Measurements from ENCODE around the gene SEC24D.

Gene SEC24D

GRCh38 chr4:118821590-118822293 is 14.2 kb downstream of the SEC24D start:
- Histone ChIP-seq H3K36me3 (ENCODE audit: control insufficient read depth, low read depth, low read length) (peaks cover 28% of the 10 kb centered on the region), H3K9ac (ENCODE audit: low read length) (no peak overlapping the region), H3K27ac (ENCODE audit: low read length) (no peak overlapping the region), H3K27me3 (ENCODE audit: control insufficient read depth, insufficient read depth, low read length) (no peaks in the 10 kb centered on the region), H3K9me3 (ENCODE audit: control insufficient read depth, low read depth, low read length) (no peaks in the 10 kb centered on the region), H3K4me3 (ENCODE audit: low read length) (no peak overlapping the region), H3K4me1 (ENCODE audit: control insufficient read depth, low read depth, low read length) (peaks cover 5% of the 10 kb centered on the region)

- H3K9ac ChIP-seq (ENCODE audit: low read length) = no peak overlapping the region
- H3K4me3 ChIP-seq (ENCODE audit: low read length) = no peak overlapping the region
- no peaks in the 10 kb centered on the region for H3K4me1 ChIP-seq (ENCODE audit: control insufficient read depth, low read depth, low read length)
- H3K27ac ChIP-seq (ENCODE audit: low read length) = no peak overlapping the region
- H3K9me3 ChIP-seq (ENCODE audit: control insufficient read depth, low read depth, low read length) = no peaks in the 10 kb centered on the region
- peaks cover 41% of the 10 kb centered on the region for H3K36me3 ChIP-seq (ENCODE audit: control insufficient read depth, low read depth, low read length)
- H3K27me3 ChIP-seq (ENCODE audit: control insufficient read depth, insufficient read depth, low read length) = no peaks in the 10 kb centered on the region
Observed at GRCh38 chr4:118817178-118817930, 18.6 kb downstream of the SEC24D start.

GRCh38 chr4:118816538-118817177 is 19.3 kb downstream of the SEC24D start:
- H3K9ac ChIP-seq (ENCODE audit: low read length) = no peak overlapping the region
- H3K9me3 ChIP-seq (ENCODE audit: control insufficient read depth, low read depth, low read length) = no peaks in the 10 kb centered on the region
- H3K36me3 ChIP-seq (ENCODE audit: control insufficient read depth, low read depth, low read length) = peaks cover 44% of the 10 kb centered on the region
- no peak overlapping the region for H3K4me3 ChIP-seq (ENCODE audit: low read length)
- H3K27me3 ChIP-seq (ENCODE audit: control insufficient read depth, insufficient read depth, low read length) = no peaks in the 10 kb centered on the region
- H3K27ac ChIP-seq (ENCODE audit: low read length) = no peak overlapping the region
- no peaks in the 10 kb centered on the region for H3K4me1 ChIP-seq (ENCODE audit: control insufficient read depth, low read depth, low read length)

DNA sequence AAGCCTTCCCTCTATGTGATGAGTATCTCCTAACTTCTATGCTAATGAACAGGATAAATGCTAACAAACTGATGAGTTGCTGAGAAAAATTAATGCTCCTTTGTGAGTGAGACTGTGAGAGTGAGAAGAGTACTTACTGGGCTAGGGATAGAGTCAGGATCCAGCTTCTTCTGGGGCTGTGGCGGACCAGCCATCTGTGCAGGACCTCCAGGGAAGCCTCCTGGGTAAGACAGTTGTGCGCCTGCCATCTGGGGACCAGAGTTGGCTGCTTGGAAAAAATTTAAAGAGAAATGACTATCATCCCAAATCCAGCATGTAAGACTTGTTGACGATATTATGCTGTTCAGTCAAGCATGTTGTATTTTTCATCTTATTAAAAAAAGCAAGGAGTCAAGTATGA is 21.0 kb downstream of the SEC24D start:
- no peak overlapping the region for H3K27ac ChIP-seq (ENCODE audit: low read length)
- H3K4me3 ChIP-seq (ENCODE audit: low read length) = no peak overlapping the region
- no peaks in the 10 kb centered on the region for H3K4me1 ChIP-seq (ENCODE audit: control insufficient read depth, low read depth, low read length)
- peaks cover 61% of the 10 kb centered on the region for H3K36me3 ChIP-seq (ENCODE audit: control insufficient read depth, low read depth, low read length)
- H3K9ac ChIP-seq (ENCODE audit: low read length) = no peak overlapping the region
- no peaks in the 10 kb centered on the region for H3K9me3 ChIP-seq (ENCODE audit: control insufficient read depth, low read depth, low read length)
- H3K27me3 ChIP-seq (ENCODE audit: control insufficient read depth, insufficient read depth, low read length) = no peaks in the 10 kb centered on the region

DNA sequence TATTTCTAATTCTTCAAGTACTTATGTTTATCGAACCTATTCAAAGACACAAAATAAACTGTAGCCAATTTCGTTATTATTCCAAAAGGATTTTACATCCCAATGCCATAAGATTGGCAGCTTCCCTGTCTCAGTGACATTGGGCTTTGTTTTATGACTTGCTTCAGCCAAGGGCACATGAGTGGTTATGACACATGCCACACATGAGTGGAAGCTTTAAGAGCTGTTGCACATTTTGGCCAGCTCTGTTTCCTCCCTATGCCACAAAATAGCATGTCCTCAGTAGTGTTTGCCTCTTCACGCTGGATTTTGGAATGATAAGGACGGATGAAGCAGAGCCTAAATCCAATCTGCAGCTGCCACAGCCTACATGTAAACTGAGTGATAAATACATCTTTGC is 21.9 kb downstream of the SEC24D start:
- H3K4me1 ChIP-seq (ENCODE audit: control insufficient read depth, low read depth, low read length) = no peaks in the 10 kb centered on the region
- H3K4me3 ChIP-seq (ENCODE audit: low read length) = no peak overlapping the region
- H3K9me3 ChIP-seq (ENCODE audit: control insufficient read depth, low read depth, low read length) = no peaks in the 10 kb centered on the region
- H3K27me3 ChIP-seq (ENCODE audit: control insufficient read depth, insufficient read depth, low read length) = no peaks in the 10 kb centered on the region
- peaks cover 69% of the 10 kb centered on the region for H3K36me3 ChIP-seq (ENCODE audit: control insufficient read depth, low read depth, low read length)
- H3K9ac ChIP-seq (ENCODE audit: low read length) = no peak overlapping the region
- H3K27ac ChIP-seq (ENCODE audit: low read length) = no peak overlapping the region

DNA sequence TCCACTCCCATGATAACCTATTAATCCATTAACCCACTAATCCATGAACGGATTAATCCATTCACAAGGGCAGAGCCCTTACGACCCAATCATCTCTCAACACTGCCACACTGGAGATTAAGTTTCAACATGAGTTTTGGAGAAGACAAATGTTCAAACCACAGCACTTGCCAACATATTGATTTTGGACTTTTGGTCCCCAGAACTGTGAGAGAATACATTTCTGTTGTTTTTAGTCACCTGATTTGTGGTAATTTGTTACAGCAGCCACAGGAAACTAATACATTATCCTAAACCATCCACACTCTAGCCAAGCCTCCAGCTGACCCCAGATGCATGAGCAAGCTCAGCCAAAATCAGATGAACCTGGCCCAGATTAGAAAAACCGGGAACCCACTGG is 22.4 kb downstream of the SEC24D start:
- H3K27ac ChIP-seq (ENCODE audit: low read length) = no peak overlapping the region
- H3K9ac ChIP-seq (ENCODE audit: low read length) = no peak overlapping the region
- H3K4me1 ChIP-seq (ENCODE audit: control insufficient read depth, low read depth, low read length) = no peaks in the 10 kb centered on the region
- no peaks in the 10 kb centered on the region for H3K9me3 ChIP-seq (ENCODE audit: control insufficient read depth, low read depth, low read length)
- no peaks in the 10 kb centered on the region for H3K27me3 ChIP-seq (ENCODE audit: control insufficient read depth, insufficient read depth, low read length)
- no peak overlapping the region for H3K4me3 ChIP-seq (ENCODE audit: low read length)
- H3K36me3 ChIP-seq (ENCODE audit: control insufficient read depth, low read depth, low read length) = peaks cover 72% of the 10 kb centered on the region

DNA sequence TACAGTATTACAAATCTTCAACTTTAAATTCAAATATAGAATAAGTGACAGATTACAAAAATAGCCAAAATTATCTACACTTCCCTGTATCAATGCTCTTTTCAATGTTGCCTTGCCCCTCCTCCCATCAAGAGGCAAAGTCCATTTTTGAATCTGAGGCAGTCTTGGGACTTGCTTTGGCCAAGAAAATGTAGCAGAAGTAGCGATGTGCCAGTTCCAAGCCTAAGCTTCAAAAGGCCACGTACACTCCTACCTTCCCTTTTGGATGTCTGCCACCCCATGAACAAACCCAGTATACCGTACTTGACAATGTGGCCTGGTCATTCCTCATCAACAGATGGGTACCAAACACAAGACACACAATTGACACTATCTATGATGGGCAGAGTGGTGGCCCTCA is 24.1 kb downstream of the SEC24D start:
- Histone ChIP-seq H3K9me3 (ENCODE audit: control insufficient read depth, low read depth, low read length) (no peaks in the 10 kb centered on the region), H3K27me3 (ENCODE audit: control insufficient read depth, insufficient read depth, low read length) (no peaks in the 10 kb centered on the region), H3K27ac (ENCODE audit: low read length) (no peak overlapping the region), H3K36me3 (ENCODE audit: control insufficient read depth, low read depth, low read length) (peaks cover 89% of the 10 kb centered on the region), H3K4me3 (ENCODE audit: low read length) (no peak overlapping the region), H3K9ac (ENCODE audit: low read length) (no peak overlapping the region), H3K4me1 (ENCODE audit: control insufficient read depth, low read depth, low read length) (no peaks in the 10 kb centered on the region)

GRCh38 chr4:118810991-118811764 is 24.7 kb downstream of the SEC24D start:
- Histone ChIP-seq H3K36me3 (ENCODE audit: control insufficient read depth, low read depth, low read length) (peaks cover 88% of the 10 kb centered on the region), H3K9me3 (ENCODE audit: control insufficient read depth, low read depth, low read length) (no peaks in the 10 kb centered on the region), H3K27ac (ENCODE audit: low read length) (no peak overlapping the region), H3K4me1 (ENCODE audit: control insufficient read depth, low read depth, low read length) (no peaks in the 10 kb centered on the region), H3K4me3 (ENCODE audit: low read length) (no peak overlapping the region), H3K27me3 (ENCODE audit: control insufficient read depth, insufficient read depth, low read length) (no peaks in the 10 kb centered on the region), H3K9ac (ENCODE audit: low read length) (no peak overlapping the region)

DNA sequence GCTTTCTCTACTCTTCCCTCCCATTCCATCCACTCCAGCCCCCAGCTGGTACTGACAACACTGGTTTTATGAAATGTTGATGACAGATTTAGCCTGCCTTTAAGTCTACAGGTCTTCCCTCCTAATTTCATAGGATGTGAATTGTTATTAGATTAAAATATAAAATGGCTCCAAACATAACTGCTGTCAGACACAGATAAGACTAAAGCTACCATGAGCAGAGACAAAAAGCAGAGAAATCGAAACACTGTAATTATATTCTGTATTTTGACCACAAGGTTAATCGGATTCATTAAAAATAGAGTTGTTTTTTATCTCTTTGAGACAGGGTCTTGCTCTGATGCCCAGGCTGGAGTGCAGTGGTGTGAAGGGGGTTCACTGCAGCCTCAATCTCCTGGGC is 28.3 kb downstream of the SEC24D start:
- H3K9me3 ChIP-seq (ENCODE audit: control insufficient read depth, low read depth, low read length) = no peaks in the 10 kb centered on the region
- H3K27ac ChIP-seq (ENCODE audit: low read length) = no peak overlapping the region
- H3K9ac ChIP-seq (ENCODE audit: low read length) = no peak overlapping the region
- H3K27me3 ChIP-seq (ENCODE audit: control insufficient read depth, insufficient read depth, low read length) = no peaks in the 10 kb centered on the region
- no peak overlapping the region for H3K4me3 ChIP-seq (ENCODE audit: low read length)
- peaks cover 73% of the 10 kb centered on the region for H3K36me3 ChIP-seq (ENCODE audit: control insufficient read depth, low read depth, low read length)
- peaks cover 4% of the 10 kb centered on the region for H3K4me1 ChIP-seq (ENCODE audit: control insufficient read depth, low read depth, low read length)

DNA sequence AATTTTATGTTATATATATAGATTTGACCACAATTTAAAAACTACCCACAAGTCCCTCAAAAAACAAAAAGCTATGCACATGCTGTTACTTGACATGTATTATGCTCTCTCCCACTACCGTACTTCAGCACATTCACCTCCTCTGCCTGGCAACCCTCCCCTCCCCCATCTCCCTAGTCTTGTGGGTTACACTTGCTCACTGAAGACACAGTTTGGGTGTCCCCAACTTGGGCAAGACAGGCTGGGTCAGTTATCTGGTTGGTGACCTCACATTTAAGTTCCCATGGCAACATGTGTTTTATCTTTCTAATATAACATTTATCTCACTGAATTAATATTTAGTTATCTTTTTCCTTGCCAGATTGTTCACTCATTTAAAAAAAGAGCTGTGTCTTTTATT is 32.7 kb downstream of the SEC24D start:
- Histone ChIP-seq H3K36me3 (ENCODE audit: control insufficient read depth, low read depth, low read length) (peaks cover 58% of the 10 kb centered on the region), H3K4me1 (ENCODE audit: control insufficient read depth, low read depth, low read length) (peaks cover 4% of the 10 kb centered on the region), H3K9ac (ENCODE audit: low read length) (no peak overlapping the region), H3K4me3 (ENCODE audit: low read length) (no peak overlapping the region), H3K9me3 (ENCODE audit: control insufficient read depth, low read depth, low read length) (no peaks in the 10 kb centered on the region), H3K27me3 (ENCODE audit: control insufficient read depth, insufficient read depth, low read length) (no peaks in the 10 kb centered on the region), H3K27ac (ENCODE audit: low read length) (no peak overlapping the region)

DNA sequence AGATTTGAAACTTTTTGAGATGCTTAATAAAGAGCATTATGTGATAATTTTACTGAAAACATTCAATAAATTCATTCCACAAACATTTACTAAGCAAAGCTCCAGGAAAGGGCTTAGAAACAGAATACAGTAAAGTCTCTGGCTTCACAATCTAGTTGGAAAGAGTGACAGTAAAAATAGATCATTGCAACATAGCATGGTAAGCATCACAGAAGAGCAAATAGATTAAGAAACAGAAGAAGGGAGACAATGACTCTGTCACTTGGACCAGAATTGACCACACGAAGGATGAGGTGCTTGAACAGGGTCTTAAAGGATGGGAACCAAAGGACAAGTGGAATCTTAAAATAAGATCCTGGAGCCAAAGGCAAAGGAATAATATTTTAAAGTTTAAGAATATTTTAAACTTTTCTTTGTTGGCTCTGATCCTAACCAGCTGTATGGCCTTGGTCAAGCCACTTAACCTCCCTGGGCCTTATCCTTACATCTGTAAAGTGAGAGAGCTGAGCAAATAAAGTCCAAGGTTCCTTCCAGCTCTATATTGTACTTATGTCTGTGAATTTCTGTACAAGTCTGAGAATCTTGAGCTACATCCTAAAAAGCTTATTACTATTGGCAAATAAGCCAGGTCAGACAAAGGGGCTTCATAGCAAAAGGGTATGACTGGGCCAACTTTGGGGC is 33.9 kb downstream of the SEC24D start:
- Histone ChIP-seq H3K4me1 (ENCODE audit: control insufficient read depth, low read depth, low read length) (peaks cover 4% of the 10 kb centered on the region), H3K9ac (ENCODE audit: low read length) (no peak overlapping the region), H3K27me3 (ENCODE audit: control insufficient read depth, insufficient read depth, low read length) (no peaks in the 10 kb centered on the region), H3K27ac (ENCODE audit: low read length) (no peak overlapping the region), H3K4me3 (ENCODE audit: low read length) (no peak overlapping the region), H3K36me3 (ENCODE audit: control insufficient read depth, low read depth, low read length) (peaks cover 57% of the 10 kb centered on the region), H3K9me3 (ENCODE audit: control insufficient read depth, low read depth, low read length) (no peaks in the 10 kb centered on the region)
